HepG2 (cell line): ENCODE data around the gene SMIM44. TPM values are rescaled to one million over a fixed set of nuclear protein-coding genes. Genes with fewer than 3 reads are reported as not detected.

ENCODE experiments used
- ARID2 ChIP-seq: sonication (generic); formaldehyde crosslinking; IDR thresholded peaks from 2 replicates; pipeline ENCODE4 v1.8.1; 2022; ENCODE audit warnings: mild to moderate bottlenecking, missing genetic modification reagents, borderline replicate concordance
- DR1 ChIP-seq: sonication (generic); formaldehyde crosslinking; IDR thresholded peaks from 2 replicates; pipeline ENCODE4 v1.8.0; 2021; ENCODE audit warnings: mild to moderate bottlenecking, missing genetic modification reagents, inconsistent platforms
- ESRRA ChIP-seq: sonication (generic); formaldehyde crosslinking; IDR thresholded peaks from 2 replicates; pipeline ENCODE4 v1.5.1; 2020; ENCODE audit warnings: mild to moderate bottlenecking, low read depth, missing genetic modification reagents
- ETV6 ChIP-seq: sonication (generic); formaldehyde crosslinking; conservative IDR thresholded peaks from 2 replicates; pipeline ENCODE4 v1.4.0; 2020; ENCODE audit warnings: missing genetic modification reagents
- GTF2F1 ChIP-seq: fragments of 150-350 bp; IDR thresholded peaks from 2 replicates; pipeline ENCODE4 v1.6.1; 2014; ENCODE audit warnings: low read length
- HOMEZ ChIP-seq: IDR thresholded peaks from 2 replicates; pipeline ENCODE4 v1.6.1; 2016; ENCODE audit warnings: low read depth
- MAZ ChIP-seq, 2 experiments: sonication (generic) in 1 of 2; formaldehyde crosslinking in 1 of 2; IDR thresholded peaks; 2 replicates each; pipeline versions ENCODE4 v1.5.0 to v1.6.1; 2012 to 2020; ENCODE audit warnings: low read depth in 2 of 2, mild to moderate bottlenecking in 2 of 2, borderline replicate concordance in 1 of 2, improper control_type of control experiment in 1 of 2, low read length in 1 of 2, missing genetic modification reagents in 1 of 2, moderate library complexity in 1 of 2
- MIER2 ChIP-seq: IDR thresholded peaks from 2 replicates; pipeline ENCODE4 v1.6.1; 2016; ENCODE audit warnings: missing biosample characterization, missing genetic modification reagents
- MLXIP ChIP-seq: sonication (generic); formaldehyde crosslinking; IDR thresholded peaks from 2 replicates; pipeline ENCODE4 v1.9.0; 2021; ENCODE audit warnings: missing genetic modification reagents, borderline replicate concordance
- SMYD3 ChIP-seq: sonication (generic); formaldehyde crosslinking; IDR thresholded peaks from 2 replicates; pipeline ENCODE4 v1.8.1; 2023; ENCODE audit warnings: mild to moderate bottlenecking, missing genetic modification reagents
- SPEN ChIP-seq: sonication (generic); formaldehyde crosslinking; IDR thresholded peaks from 2 replicates; pipeline ENCODE4 v1.5.1; 2020; ENCODE audit warnings: low read depth, mild to moderate bottlenecking, missing genetic modification reagents
- TBX3 ChIP-seq: fragments of 450-650 bp; IDR thresholded peaks from 2 replicates; pipeline ENCODE4 v1.6.1; 2017; ENCODE audit warnings: antibody characterized with exemption, mild to moderate bottlenecking, inconsistent platforms, borderline replicate concordance
- XRCC5 ChIP-seq: fragments of 200-400 bp; formaldehyde crosslinking; optimal IDR thresholded peaks from 2 replicates; pipeline ENCODE3; 2017; ENCODE audit warnings: mild to moderate bottlenecking, low read length
- ZFP91 ChIP-seq: sonication (generic); formaldehyde crosslinking; IDR thresholded peaks from 2 replicates; pipeline ENCODE4 v1.9.0; 2022; ENCODE audit warnings: missing genetic modification reagents, mild to moderate bottlenecking, borderline replicate concordance
- ZNF331 ChIP-seq: sonication (generic); formaldehyde crosslinking; IDR thresholded peaks from 2 replicates; pipeline ENCODE4 v1.4.0; 2020; ENCODE audit warnings: missing genetic modification reagents
- ZNF44 ChIP-seq: sonication (generic); formaldehyde crosslinking; IDR thresholded peaks from 2 replicates; pipeline ENCODE4 v1.5.1; 2020; ENCODE audit warnings: mild to moderate bottlenecking, missing genetic modification reagents
- ZNF484 ChIP-seq: sonication (generic); formaldehyde crosslinking; IDR thresholded peaks from 2 replicates; pipeline ENCODE4 v1.5.1; 2020; ENCODE audit warnings: mild to moderate bottlenecking, low read depth, missing genetic modification reagents, borderline replicate concordance
- ZNF512B ChIP-seq: sonication (generic); formaldehyde crosslinking; IDR thresholded peaks from 2 replicates; pipeline ENCODE4 v1.5.1; 2020; ENCODE audit warnings: missing genetic modification reagents, mild to moderate bottlenecking, borderline replicate concordance
- ZSCAN25 ChIP-seq: sonication (generic); formaldehyde crosslinking; IDR thresholded peaks from 2 replicates; pipeline ENCODE4 v1.8.0; 2022; ENCODE audit warnings: mild to moderate bottlenecking, missing genetic modification reagents
- polyA plus RNA-seq, 8 experiments: library from polyadenylated mRNA; depleted of rRNA in 3 of 8; stranded (reverse) in 7 of 8; unstranded in 1 of 8; fragments of >200 nt; fragmentation: Illumina TruSeq in 4 of 8; extraction: Trizol in 4 of 8; gene quantifications; 2 replicates each; pipeline versions ENCODE4 v1.2.1 to v1.2.3, GENCODE V29; 2011 to 2016; ENCODE audit warnings: low read depth in 4 of 8, missing spikeins in 1 of 8, mixed read lengths in 1 of 8; ENCODE audit not compliant: insufficient read depth in 1 of 8
- total RNA-seq, 5 experiments: library from RNA; depleted of rRNA; stranded (reverse); fragments of >200 nt; fragmentation: Illumina TruSeq; extraction: Trizol; gene quantifications; 2 replicates each; pipeline ENCODE4 v1.2.3, GENCODE V29; 2016; ENCODE audit warnings: low read depth in 1 of 5

Gene SMIM44
- total and polyA plus RNA-seq, 2 of the 13 experiments (the other 11 are each of a cell fraction or from before 2014, with no cell fraction given): not detected

- TF ChIP-seq MLXIP (no peak), MAZ (IDR thresholded peaks at IDR 0.05; ENCODE audit: borderline replicate concordance, low read depth, low read length) (no peak), MAZ (CRISPR knock-in tag; IDR thresholded peaks at IDR 0.05; ENCODE audit: low read depth) (peak; percentile 60), DR1 (CRISPR knock-in tag) (0 out of 2 replicates have a peak, but pooled peaks have one; percentile 9), SPEN (CRISPR knock-in tag) (peak; percentile 72; the same call in 1 of the 2 replicates), ZNF512B (no peak), MIER2 (CRISPR knock-in tag) (0 out of 2 replicates have a peak, but pooled peaks have one; percentile 55), ETV6 (CRISPR knock-in tag) (peak; percentile 69; the same call in 1 of the 2 replicates), XRCC5 (peak; percentile 26), ZFP91 (CRISPR knock-in tag) (peak; percentile 53; the same call in 1 of the 2 replicates), ZNF331 (CRISPR knock-in tag) (peak; percentile 71), ZNF44 (0 out of 2 replicates have a peak, but pooled peaks have one; percentile 70), SMYD3 (CRISPR knock-in tag) (peak; percentile 85; the same call in 1 of the 2 replicates), GTF2F1 (no peak), HOMEZ (CRISPR knock-in tag) (no peak), ZSCAN25 (peak; percentile 38; the same call in 1 of the 2 replicates), TBX3 (0 out of 2 replicates have a peak, but pooled peaks have one; percentile 11), ARID2 (CRISPR knock-in tag) (peak; percentile 81; the same call in 1 of the 2 replicates), ESRRA (CRISPR knock-in tag) (no peak), ZNF484 (CRISPR knock-in tag) (no peak)
These were observed 1.8 kb downstream of the SMIM44 start (continued) for GRCh38 chr19:3481241-3482090.
